HG03066 (cell line): ENCODE results near the gene TMPRSS15.
"Not testable (repeated sequence)": the region's sequence is repeated elsewhere in the genome, so short reads cannot be mapped to it uniquely, and the experiment has no call there.

Experiments used
- ATAC-seq: cut with Tn5 transposase; IDR thresholded peaks from one replicate; pipeline ENCODE4 v1.9.1; 2021; ENCODE audit warnings: low read depth; ENCODE audit not compliant: unreplicated experiment

Gene TMPRSS15

GRCh38 chr21:18403735-18404450, at the start of gene TMPRSS15:
Gene TMPRSS15 (minus strand): TSS chr21:18403785. CDS start chr21:18403622, 163 bp downstream.
- ATAC-seq: no peak

- ATAC-seq: no peak
Measured at GRCh38 chr21:18451670-18452069, 48.1 kb upstream of the TMPRSS15 start.

- ATAC-seq: no peak
Measured at GRCh38 chr21:18449605-18450550, 46.3 kb upstream of the TMPRSS15 start.

GRCh38 chr21:18443701-18444100, 40.1 kb upstream of the TMPRSS15 start:
- no peak for ATAC-seq

- no peak for ATAC-seq
Measured at GRCh38 chr21:18443085-18443484, 39.5 kb upstream of the TMPRSS15 start.

GRCh38 chr21:18430341-18430740, 26.8 kb upstream of the TMPRSS15 start:
- no peak for ATAC-seq

- no peak for ATAC-seq
Measured at GRCh38 chr21:18424276-18424675, 20.7 kb upstream of the TMPRSS15 start.

GRCh38 chr21:18417141-18417790, 13.7 kb upstream of the TMPRSS15 start:
- ATAC-seq: no peak

- ATAC-seq: no peak
Measured at GRCh38 chr21:18411565-18411964, 8.0 kb upstream of the TMPRSS15 start.

GRCh38 chr21:18409579-18409978, 6.0 kb upstream of the TMPRSS15 start:
- no peak for ATAC-seq

- no peak for ATAC-seq
Measured at GRCh38 chr21:18398843-18399242, 4.7 kb downstream of the TMPRSS15 start.

GRCh38 chr21:18387994-18388393, 15.6 kb downstream of the TMPRSS15 start:
- ATAC-seq: no peak

- ATAC-seq: no peak
Measured at GRCh38 chr21:18384771-18385170, 18.8 kb downstream of the TMPRSS15 start.

GRCh38 chr21:18382934-18383619, 20.5 kb downstream of the TMPRSS15 start:
- not testable (repeated sequence) for ATAC-seq

- ATAC-seq: no peak
Measured at GRCh38 chr21:18382141-18382540, 21.4 kb downstream of the TMPRSS15 start.

GRCh38 chr21:18373606-18374005, 30.0 kb downstream of the TMPRSS15 start:
- no peak for ATAC-seq

- no peak for ATAC-seq
Measured at GRCh38 chr21:18370301-18370700, 33.3 kb downstream of the TMPRSS15 start.

GRCh38 chr21:18369115-18369514, 34.5 kb downstream of the TMPRSS15 start:
- ATAC-seq: no peak

- ATAC-seq: no peak
Measured at GRCh38 chr21:18368205-18368604, 35.4 kb downstream of the TMPRSS15 start.

- ATAC-seq: no peak
Measured at GRCh38 chr21:18356801-18357200, 46.8 kb downstream of the TMPRSS15 start.
